ENCODE results near the gene ARL15. TPM values are rescaled to one million over a fixed set of nuclear protein-coding genes. Genes with fewer than 3 reads are reported as not detected.

ARL15 gene
- total and polyA plus RNA-seq, 9 donors, result 14.9 to 34.0 (median 19.2) TPM

DNA sequence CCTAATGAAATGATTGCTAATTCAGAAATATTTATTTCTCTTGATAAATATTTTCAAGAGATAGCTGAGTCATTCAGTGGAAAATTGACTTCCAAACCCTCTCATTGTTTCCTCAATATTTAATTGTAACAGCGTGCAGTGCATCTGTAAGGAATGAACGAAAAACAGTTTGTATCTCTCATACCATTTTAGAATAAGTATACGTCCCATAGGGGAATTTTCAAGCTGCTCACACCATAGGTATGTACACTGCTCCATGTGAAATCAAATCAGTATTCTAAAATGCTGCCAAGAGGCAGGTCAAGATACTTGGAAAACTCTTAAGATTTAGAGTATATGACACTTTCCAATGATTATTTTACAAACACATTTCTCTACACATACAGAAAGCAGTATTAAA, 202.2 kb downstream of the ARL15 start:
- Histone ChIP-seq H3K4me3 (no peak overlapping the region), H3K9me3 (no peaks in the 10 kb centered on the region), H3K36me3 (no peaks in the 10 kb centered on the region), H3K27ac (no peak overlapping the region), H3K27me3 (no peaks in the 10 kb centered on the region), H3K4me1 (ENCODE audit: insufficient read depth) (peaks cover 2% of the 10 kb centered on the region)
- 75 to 93% (median 86%) methylated on average over 3 of the region's 3 CpGs for WGBS, 3 donors
- DNase-seq, result no peak
- intact Hi-C loops (cut with DNase I), result no loop called here
- TF ChIP-seq POLR2A (IDR thresholded peaks at IDR 0.05) (no peak), EP300 (IDR thresholded peaks at IDR 0.05) (no peak)
- TF ChIP-seq, protein P1, sequence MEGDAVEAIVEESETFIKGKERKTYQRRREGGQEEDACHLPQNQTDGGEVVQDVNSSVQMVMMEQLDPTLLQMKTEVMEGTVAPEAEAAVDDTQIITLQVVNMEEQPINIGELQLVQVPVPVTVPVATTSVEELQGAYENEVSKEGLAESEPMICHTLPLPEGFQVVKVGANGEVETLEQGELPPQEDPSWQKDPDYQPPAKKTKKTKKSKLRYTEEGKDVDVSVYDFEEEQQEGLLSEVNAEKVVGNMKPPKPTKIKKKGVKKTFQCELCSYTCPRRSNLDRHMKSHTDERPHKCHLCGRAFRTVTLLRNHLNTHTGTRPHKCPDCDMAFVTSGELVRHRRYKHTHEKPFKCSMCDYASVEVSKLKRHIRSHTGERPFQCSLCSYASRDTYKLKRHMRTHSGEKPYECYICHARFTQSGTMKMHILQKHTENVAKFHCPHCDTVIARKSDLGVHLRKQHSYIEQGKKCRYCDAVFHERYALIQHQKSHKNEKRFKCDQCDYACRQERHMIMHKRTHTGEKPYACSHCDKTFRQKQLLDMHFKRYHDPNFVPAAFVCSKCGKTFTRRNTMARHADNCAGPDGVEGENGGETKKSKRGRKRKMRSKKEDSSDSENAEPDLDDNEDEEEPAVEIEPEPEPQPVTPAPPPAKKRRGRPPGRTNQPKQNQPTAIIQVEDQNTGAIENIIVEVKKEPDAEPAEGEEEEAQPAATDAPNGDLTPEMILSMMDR (IDR thresholded peaks at IDR 0.05), result no peak

DNA sequence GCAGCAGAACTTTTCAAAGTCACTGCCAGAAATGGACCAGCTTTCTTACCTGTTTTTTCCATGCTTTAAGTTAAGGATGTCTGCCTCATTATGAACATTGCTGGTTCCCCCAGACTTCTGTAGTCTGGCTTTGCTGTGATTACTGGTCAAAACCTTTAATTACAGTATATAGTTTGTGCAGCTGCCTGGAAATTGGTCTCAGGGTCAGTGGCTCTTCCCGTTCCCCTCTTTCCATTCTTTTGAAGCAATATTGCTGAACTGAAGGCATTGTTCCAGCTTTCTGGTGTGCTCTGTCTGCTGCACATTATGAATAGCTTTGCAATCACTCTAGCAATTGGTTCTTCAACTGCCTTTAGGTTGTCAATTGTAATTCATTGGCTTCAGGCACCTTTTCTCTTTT, 206.5 kb downstream of the ARL15 start:
- Histone ChIP-seq H3K27me3 (no peaks in the 10 kb centered on the region), H3K4me1 (ENCODE audit: insufficient read depth) (no peaks in the 10 kb centered on the region), H3K4me3 (no peak overlapping the region), H3K27ac (no peak overlapping the region), H3K9me3 (no peaks in the 10 kb centered on the region), H3K36me3 (no peaks in the 10 kb centered on the region)
- TF ChIP-seq, protein P1 (IDR thresholded peaks at IDR 0.05), result no peak
- TF ChIP-seq POLR2A (IDR thresholded peaks at IDR 0.05), result no peak
- TF ChIP-seq EP300 (IDR thresholded peaks at IDR 0.05), result no peak
- intact Hi-C loops (cut with DNase I), result no loop called here
- no peak for DNase-seq
- WGBS, 3 donors, result 32 to 52% (median 35%) methylated on average over 1 of the region's 1 CpG

DNA sequence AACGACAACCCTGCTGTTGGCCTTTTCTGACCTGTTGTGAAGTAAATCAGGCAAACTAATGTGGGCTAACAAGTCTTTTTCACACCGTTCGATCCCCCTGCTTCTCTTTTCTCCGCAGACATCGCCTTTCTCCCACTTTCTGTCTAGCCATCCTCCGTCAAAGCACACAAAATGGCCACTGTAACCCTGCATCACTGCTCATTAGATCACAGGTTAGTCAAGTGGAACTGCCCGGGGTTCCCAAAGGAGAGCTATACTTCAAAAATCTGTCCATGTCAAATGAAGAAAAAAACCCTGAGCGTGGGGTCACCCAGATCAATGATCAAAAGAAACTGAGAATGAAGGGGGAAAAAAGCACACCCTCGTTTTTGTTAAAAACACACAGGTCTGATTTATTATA, 212.1 kb downstream of the ARL15 start:
- no peaks in the 10 kb centered on the region for H3K27me3 ChIP-seq
- H3K4me3 ChIP-seq, result no peak overlapping the region
- no peak overlapping the region for H3K27ac ChIP-seq
- DNase-seq, result no peak
- WGBS, 3 donors, result 84 to 89% (median 85%) methylated on average over 9 of the region's 9 CpGs
- H3K9me3 ChIP-seq, result no peaks in the 10 kb centered on the region
- no peak for TF ChIP-seq POLR2A (IDR thresholded peaks at IDR 0.05)
- H3K36me3 ChIP-seq, result no peaks in the 10 kb centered on the region
- intact Hi-C loops (cut with DNase I), result no loop called here
- H3K4me1 ChIP-seq (ENCODE audit: insufficient read depth), result no peaks in the 10 kb centered on the region

DNA sequence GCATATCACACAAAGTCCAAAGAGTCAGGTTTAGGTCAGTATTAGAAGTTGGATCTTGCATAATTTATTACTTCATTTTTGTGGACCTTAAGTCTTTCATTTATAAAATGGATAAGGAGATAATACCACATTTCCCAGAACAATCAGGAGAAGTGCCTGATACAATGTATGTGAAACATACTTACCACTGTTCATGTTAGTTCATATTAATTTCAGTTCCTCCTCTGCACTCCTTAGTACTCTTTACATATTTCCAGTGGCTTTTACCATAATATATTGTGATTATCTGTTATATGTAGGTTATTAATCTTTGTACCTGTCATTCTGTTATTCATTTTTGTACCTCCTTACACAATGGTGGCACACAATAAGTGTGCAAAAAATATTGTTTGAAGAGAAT, 214.4 kb downstream of the ARL15 start:
- Histone ChIP-seq H3K36me3 (no peaks in the 10 kb centered on the region), H3K27ac (no peak overlapping the region), H3K9me3 (no peaks in the 10 kb centered on the region), H3K4me1 (ENCODE audit: insufficient read depth) (peaks cover 3% of the 10 kb centered on the region), H3K4me3 (no peak overlapping the region), H3K27me3 (no peaks in the 10 kb centered on the region)
- no peak for DNase-seq
- TF ChIP-seq, protein P1 (IDR thresholded peaks at IDR 0.05), result no peak
- TF ChIP-seq POLR2A (IDR thresholded peaks at IDR 0.05) (no peak), EP300 (IDR thresholded peaks at IDR 0.05) (no peak)
- intact Hi-C loops (cut with DNase I), result no loop called here

DNA sequence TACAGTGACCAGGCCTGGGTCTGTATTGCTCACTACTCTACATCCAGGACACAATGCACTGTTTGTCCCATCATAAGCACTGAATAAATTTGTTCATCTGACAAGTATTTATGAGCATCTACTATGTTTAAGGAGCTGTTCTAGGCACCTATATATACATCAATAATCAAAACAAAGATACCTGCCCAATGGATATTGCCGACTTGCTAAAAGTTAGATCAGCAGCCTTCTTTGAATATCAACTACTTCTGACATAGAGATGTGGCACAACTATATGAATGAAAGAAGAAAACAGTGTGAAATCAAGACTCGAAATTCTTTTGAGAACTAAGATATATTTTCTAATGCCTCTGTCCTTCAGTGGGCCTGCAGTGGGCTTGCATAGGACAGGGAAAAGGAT, 215.7 kb downstream of the ARL15 start:
- TF ChIP-seq, protein P1 (IDR thresholded peaks at IDR 0.05), result no peak
- TF ChIP-seq EP300 (IDR thresholded peaks at IDR 0.05) (no peak), POLR2A (IDR thresholded peaks at IDR 0.05) (no peak)
- H3K9me3 ChIP-seq, result no peaks in the 10 kb centered on the region
- 93 to 98% (median 95%) methylated on average over 2 of the region's 2 CpGs for WGBS, 3 donors
- H3K4me3 ChIP-seq, result no peak overlapping the region
- intact Hi-C loops (cut with DNase I), result no loop called here
- no peaks in the 10 kb centered on the region for H3K27me3 ChIP-seq
- no peaks in the 10 kb centered on the region for H3K36me3 ChIP-seq
- DNase-seq, result no peak
- H3K4me1 ChIP-seq (ENCODE audit: insufficient read depth), result peaks cover 3% of the 10 kb centered on the region
- H3K27ac ChIP-seq, result no peak overlapping the region
